ENCODE measurements around the gene UGT1A1. TPM values are rescaled to one million over a fixed set of nuclear protein-coding genes. Genes with fewer than 3 reads are reported as not detected.

Gene UGT1A1
- total RNA-seq, 1 experiment from 2014 or later = 0.33 TPM

DNA sequence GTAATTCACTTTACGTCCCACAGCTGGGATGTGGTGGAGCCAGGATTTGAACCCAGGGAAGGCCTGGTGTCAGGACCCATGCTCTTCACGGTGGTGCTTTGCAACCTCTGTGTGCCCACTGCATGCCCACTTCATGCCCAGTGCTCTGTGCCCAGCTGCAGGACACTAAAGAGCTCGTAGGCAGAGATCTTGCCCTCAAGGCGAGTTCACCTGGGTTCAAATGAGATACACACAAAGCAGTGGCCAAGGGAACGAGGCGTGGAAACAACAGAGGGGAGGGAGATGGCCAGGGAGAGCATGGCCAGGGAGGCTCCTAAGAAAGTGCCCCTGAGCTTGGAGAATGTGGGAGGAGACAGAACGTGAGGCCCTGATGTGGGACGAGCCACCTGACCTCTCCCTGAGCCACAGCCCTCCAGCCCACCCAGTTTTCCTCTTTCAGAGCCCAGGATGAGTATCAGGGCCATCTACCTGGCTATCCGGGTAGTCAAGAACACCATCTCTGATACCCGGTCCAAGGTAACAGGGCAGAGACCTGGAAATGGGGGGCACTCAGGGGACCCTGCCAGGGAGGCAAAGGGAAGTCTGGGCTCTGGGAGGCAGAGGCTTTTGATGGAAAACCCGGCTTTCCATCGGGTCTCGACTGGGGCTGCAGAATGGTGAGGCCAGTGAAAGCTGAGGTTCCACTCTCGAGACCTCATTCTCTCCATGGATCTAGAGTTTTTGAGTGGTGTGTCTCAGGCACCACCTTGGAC lies 38.4 kb downstream of the UGT1A1 start:
- no peak for TF ChIP-seq EZH2 (IDR thresholded peaks at IDR 0.05; ENCODE audit: low read length, unreplicated experiment)
- H3K27ac ChIP-seq (ENCODE audit: low read length) = no peak overlapping the region

DNA sequence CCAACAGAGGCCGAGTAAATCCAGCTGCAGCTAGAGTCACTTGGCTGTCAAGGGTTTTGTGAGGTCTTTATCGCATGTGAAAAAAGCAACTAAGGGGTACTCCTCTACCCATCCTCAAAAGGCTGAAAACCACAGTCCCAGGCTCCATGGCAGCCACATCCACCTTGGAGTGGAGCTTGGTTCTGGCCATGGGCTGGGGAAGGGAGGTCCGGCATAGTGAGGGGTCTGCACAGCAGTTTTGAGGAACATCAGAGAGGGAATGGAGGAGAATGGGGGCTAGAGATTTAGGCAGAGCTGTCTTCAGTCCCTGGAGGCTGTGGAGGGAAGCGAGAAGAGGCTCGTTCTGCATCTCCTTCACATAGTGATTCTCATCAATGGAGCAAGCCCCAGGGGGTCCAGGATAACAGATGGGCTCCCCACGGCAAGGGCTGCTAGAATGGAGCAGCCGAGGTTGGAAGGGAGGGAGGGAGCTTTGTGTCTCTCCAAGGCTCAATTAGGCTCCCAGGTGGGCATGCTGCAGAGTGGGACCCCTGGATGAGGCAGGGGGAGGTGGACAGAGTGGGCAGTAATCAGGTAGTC lies 39.1 kb downstream of the UGT1A1 start:
- DNase-seq = no peak
- no peak overlapping the region for H3K9ac ChIP-seq (ENCODE audit: low read length)
- intact Hi-C loops (cut with micrococcal nuclease) = no loop called here
- H3K9me3 ChIP-seq (ENCODE audit: low read length) = no peaks in the 10 kb centered on the region
- no peak for ATAC-seq
- H2AFZ ChIP-seq (ENCODE audit: low read length) = no peak overlapping the region
- ChIA-PET CTCF (no interaction called here), POLR2A (ENCODE audit: unreplicated experiment) (no interaction called here)
- no peaks in the 10 kb centered on the region for H3K27me3 ChIP-seq (ENCODE audit: low read length)
- H4K20me1 ChIP-seq (ENCODE audit: low read length) = no peaks in the 10 kb centered on the region
- H3K27ac ChIP-seq (ENCODE audit: low read length) = no peak overlapping the region
- peaks cover 5% of the 10 kb centered on the region; the same call in 1 of the 2 replicates for H3K4me1 ChIP-seq (ENCODE audit: insufficient read depth, low read length)
- no peaks in the 10 kb centered on the region for H3K36me3 ChIP-seq (ENCODE audit: low read depth, low read length)
- BruUV-seq (replicated peaks) = no TSS peak
- H3K4me2 ChIP-seq (ENCODE audit: low read length) = no peak overlapping the region
- no peaks in the 10 kb centered on the region for H3F3A ChIP-seq (ENCODE audit: low read length, unreplicated experiment)
- no peak for TF ChIP-seq EZH2phosphoT487 (IDR thresholded peaks at IDR 0.05; ENCODE audit: borderline replicate concordance, low read length)
- TF ChIP-seq, protein P1, sequence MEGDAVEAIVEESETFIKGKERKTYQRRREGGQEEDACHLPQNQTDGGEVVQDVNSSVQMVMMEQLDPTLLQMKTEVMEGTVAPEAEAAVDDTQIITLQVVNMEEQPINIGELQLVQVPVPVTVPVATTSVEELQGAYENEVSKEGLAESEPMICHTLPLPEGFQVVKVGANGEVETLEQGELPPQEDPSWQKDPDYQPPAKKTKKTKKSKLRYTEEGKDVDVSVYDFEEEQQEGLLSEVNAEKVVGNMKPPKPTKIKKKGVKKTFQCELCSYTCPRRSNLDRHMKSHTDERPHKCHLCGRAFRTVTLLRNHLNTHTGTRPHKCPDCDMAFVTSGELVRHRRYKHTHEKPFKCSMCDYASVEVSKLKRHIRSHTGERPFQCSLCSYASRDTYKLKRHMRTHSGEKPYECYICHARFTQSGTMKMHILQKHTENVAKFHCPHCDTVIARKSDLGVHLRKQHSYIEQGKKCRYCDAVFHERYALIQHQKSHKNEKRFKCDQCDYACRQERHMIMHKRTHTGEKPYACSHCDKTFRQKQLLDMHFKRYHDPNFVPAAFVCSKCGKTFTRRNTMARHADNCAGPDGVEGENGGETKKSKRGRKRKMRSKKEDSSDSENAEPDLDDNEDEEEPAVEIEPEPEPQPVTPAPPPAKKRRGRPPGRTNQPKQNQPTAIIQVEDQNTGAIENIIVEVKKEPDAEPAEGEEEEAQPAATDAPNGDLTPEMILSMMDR (conservative IDR thresholded peaks at IDR 0.05; ENCODE audit: low read depth, low read length) = no peak
- TF ChIP-seq EZH2 (IDR thresholded peaks at IDR 0.05; ENCODE audit: low read length, unreplicated experiment) = no peak
- no peak overlapping the region for H3K4me3 ChIP-seq (ENCODE audit: low read length)
- H3K79me2 ChIP-seq (ENCODE audit: low read length) = no peaks in the 10 kb centered on the region
- no peaks in the 10 kb centered on the region for H3K9me2 ChIP-seq (replicated peaks; ENCODE audit: low read length)

More for the DNA sequence above, 38.4 kb downstream of the UGT1A1 start:
- ChIA-PET POLR2A (ENCODE audit: unreplicated experiment) (no interaction called here), CTCF (no interaction called here)
- no peaks in the 10 kb centered on the region for H4K20me1 ChIP-seq (ENCODE audit: low read length)
- no peaks in the 10 kb centered on the region for H3K9me3 ChIP-seq (ENCODE audit: low read length)
- H3K36me3 ChIP-seq (ENCODE audit: low read depth, low read length) = no peaks in the 10 kb centered on the region
- H2AFZ ChIP-seq (ENCODE audit: low read length) = no peak overlapping the region
- H3K27me3 ChIP-seq (ENCODE audit: low read length) = no peaks in the 10 kb centered on the region
- no TSS peak for BruUV-seq (replicated peaks)
- H3F3A ChIP-seq (ENCODE audit: low read length, unreplicated experiment) = no peaks in the 10 kb centered on the region
- intact Hi-C loops (cut with micrococcal nuclease) = no loop called here
- peaks cover 5% of the 10 kb centered on the region; the same call in 1 of the 2 replicates for H3K4me1 ChIP-seq (ENCODE audit: insufficient read depth, low read length)
- H3K79me2 ChIP-seq (ENCODE audit: low read length) = no peaks in the 10 kb centered on the region
- no peak overlapping the region for H3K9ac ChIP-seq (ENCODE audit: low read length)
- DNase-seq (no peak), ATAC-seq (no peak)
- H3K9me2 ChIP-seq (replicated peaks; ENCODE audit: low read length) = no peaks in the 10 kb centered on the region
- H3K4me3 ChIP-seq (ENCODE audit: low read length) = no peak overlapping the region
- no peak overlapping the region for H3K4me2 ChIP-seq (ENCODE audit: low read length)

DNA sequence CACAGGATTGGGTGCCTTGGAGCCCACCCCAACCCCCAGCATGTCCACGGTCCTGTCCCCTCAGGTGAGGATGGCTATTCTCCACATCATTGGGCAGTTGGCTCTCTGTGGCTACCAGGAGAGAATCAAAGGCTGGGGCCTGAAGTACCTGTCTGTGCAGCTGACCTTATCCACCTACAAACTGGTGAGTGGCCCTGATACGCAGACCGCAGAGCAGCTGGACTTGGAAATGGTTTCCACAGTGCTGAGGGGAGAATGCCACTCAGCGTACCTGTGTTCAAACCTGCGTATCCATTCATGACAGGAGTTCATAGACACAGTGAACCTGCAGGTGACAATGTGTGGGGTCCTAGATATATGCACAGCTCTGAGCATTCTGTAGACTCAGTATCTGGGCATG lies 39.6 kb downstream of the UGT1A1 start:
- no peaks in the 10 kb centered on the region for H3K27me3 ChIP-seq (ENCODE audit: low read length)
- ChIA-PET POLR2A (ENCODE audit: unreplicated experiment) (no interaction called here), CTCF (no interaction called here)
- TF ChIP-seq EZH2phosphoT487 (IDR thresholded peaks at IDR 0.05; ENCODE audit: borderline replicate concordance, low read length) (no peak), EZH2 (IDR thresholded peaks at IDR 0.05; ENCODE audit: low read length, unreplicated experiment) (no peak)
- TF ChIP-seq, protein P1 (conservative IDR thresholded peaks at IDR 0.05; ENCODE audit: low read depth, low read length) = no peak
- intact Hi-C loops (cut with micrococcal nuclease) = no loop called here
- H3F3A ChIP-seq (ENCODE audit: low read length, unreplicated experiment) = no peaks in the 10 kb centered on the region
- DNase-seq (no peak), ATAC-seq (no peak)
- H2AFZ ChIP-seq (ENCODE audit: low read length) = no peak overlapping the region
- no peak overlapping the region for H3K4me3 ChIP-seq (ENCODE audit: low read length)
- H3K9ac ChIP-seq (ENCODE audit: low read length) = no peak overlapping the region
- H3K27ac ChIP-seq (ENCODE audit: low read length) = no peak overlapping the region
- no peaks in the 10 kb centered on the region for H3K9me3 ChIP-seq (ENCODE audit: low read length)
- H3K4me1 ChIP-seq (ENCODE audit: insufficient read depth, low read length) = peaks cover 5% of the 10 kb centered on the region; the same call in 1 of the 2 replicates
- H3K9me2 ChIP-seq (replicated peaks; ENCODE audit: low read length) = no peaks in the 10 kb centered on the region
- H3K79me2 ChIP-seq (ENCODE audit: low read length) = no peaks in the 10 kb centered on the region
- no peak overlapping the region for H3K4me2 ChIP-seq (ENCODE audit: low read length)
- no peaks in the 10 kb centered on the region for H3K36me3 ChIP-seq (ENCODE audit: low read depth, low read length)
- BruUV-seq (replicated peaks) = no TSS peak
- no peaks in the 10 kb centered on the region for H4K20me1 ChIP-seq (ENCODE audit: low read length)

Data from PC-3 (cell line).